Duodenal mucosa (tissue), 2 donors: ENCODE results near the gene PCF11.

Experiments
- H3K27ac ChIP-seq: one replicate; pipeline ENCODE4 v1.7.0; 2013; ENCODE audit warnings: low read depth, low read length
- H3K27me3 ChIP-seq, 2 donors: one replicate each; pipeline ENCODE4 v1.7.0; 2013; ENCODE audit warnings: low read length in 2 of 2, control low read depth in 1 of 2; ENCODE audit not compliant: insufficient read depth in 2 of 2, control insufficient read depth in 1 of 2
- H3K36me3 ChIP-seq, 2 donors: one replicate each; pipeline ENCODE4 v1.7.0; 2013; ENCODE audit warnings: low read length in 2 of 2, control low read depth in 1 of 2; ENCODE audit not compliant: insufficient read depth in 2 of 2, control insufficient read depth in 1 of 2
- H3K4me1 ChIP-seq, 2 donors: one replicate each; pipeline ENCODE4 v1.7.0; 2013; ENCODE audit warnings: low read length in 2 of 2, control low read depth in 1 of 2; ENCODE audit not compliant: insufficient read depth in 2 of 2, control insufficient read depth in 1 of 2
- H3K4me3 ChIP-seq, 2 donors: one replicate each; pipeline ENCODE4 v1.7.0; 2013; ENCODE audit warnings: low read length in 2 of 2, low read depth in 1 of 2
- H3K9ac ChIP-seq, 2 donors: one replicate each; pipeline ENCODE4 v1.7.0; 2013; ENCODE audit warnings: low read length in 2 of 2, low read depth in 1 of 2
- H3K9me3 ChIP-seq, 2 donors: one replicate each; pipeline ENCODE4 v1.7.0; 2013; ENCODE audit warnings: low read length in 2 of 2, control low read depth in 1 of 2; ENCODE audit not compliant: control insufficient read depth in 1 of 2

The PCF11 gene, protein sequence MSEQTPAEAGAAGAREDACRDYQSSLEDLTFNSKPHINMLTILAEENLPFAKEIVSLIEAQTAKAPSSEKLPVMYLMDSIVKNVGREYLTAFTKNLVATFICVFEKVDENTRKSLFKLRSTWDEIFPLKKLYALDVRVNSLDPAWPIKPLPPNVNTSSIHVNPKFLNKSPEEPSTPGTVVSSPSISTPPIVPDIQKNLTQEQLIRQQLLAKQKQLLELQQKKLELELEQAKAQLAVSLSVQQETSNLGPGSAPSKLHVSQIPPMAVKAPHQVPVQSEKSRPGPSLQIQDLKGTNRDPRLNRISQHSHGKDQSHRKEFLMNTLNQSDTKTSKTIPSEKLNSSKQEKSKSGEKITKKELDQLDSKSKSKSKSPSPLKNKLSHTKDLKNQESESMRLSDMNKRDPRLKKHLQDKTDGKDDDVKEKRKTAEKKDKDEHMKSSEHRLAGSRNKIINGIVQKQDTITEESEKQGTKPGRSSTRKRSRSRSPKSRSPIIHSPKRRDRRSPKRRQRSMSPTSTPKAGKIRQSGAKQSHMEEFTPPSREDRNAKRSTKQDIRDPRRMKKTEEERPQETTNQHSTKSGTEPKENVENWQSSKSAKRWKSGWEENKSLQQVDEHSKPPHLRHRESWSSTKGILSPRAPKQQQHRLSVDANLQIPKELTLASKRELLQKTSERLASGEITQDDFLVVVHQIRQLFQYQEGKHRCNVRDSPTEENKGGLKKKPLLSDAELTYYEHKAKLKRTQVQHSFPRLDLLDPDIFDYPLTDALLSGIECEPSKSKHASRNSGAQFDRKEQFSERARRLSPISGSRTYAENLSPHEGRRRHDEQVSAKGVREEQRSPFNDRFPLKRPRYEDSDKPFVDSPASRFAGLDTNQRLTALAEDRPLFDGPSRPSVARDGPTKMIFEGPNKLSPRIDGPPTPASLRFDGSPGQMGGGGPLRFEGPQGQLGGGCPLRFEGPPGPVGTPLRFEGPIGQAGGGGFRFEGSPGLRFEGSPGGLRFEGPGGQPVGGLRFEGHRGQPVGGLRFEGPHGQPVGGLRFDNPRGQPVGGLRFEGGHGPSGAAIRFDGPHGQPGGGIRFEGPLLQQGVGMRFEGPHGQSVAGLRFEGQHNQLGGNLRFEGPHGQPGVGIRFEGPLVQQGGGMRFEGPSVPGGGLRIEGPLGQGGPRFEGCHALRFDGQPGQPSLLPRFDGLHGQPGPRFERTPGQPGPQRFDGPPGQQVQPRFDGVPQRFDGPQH (N-terminal part only)

GRCh38 chr11:83156996-83157593, at the start of gene PCF11:
Gene PCF11, plus strand, starts transcription at chr11:83157131. Its CDS starts 309 bp downstream, at chr11:83157440.
- Histone ChIP-seq H3K27me3 (no peaks in the 10 kb centered on the region), H3K9ac (peak within 1 kb of the TSS; percentile 99 to 100), H3K36me3 (peaks cover 3 to 4% of the 10 kb centered on the region in 2 donors), H3K27ac (peak within 1 kb of the TSS; percentile 99), H3K9me3 (no peaks in the 10 kb centered on the region), H3K4me3 (peak within 1 kb of the TSS; percentile 97 to 99), H3K4me1 (peaks cover 23 to 27% of the 10 kb centered on the region in 2 donors)

- no peak overlapping the region for H3K27ac ChIP-seq
- H3K4me3 ChIP-seq: no peak overlapping the region
Observed at GRCh38 chr11:83112886-83113285, 44.0 kb upstream of the PCF11 start.

DNA sequence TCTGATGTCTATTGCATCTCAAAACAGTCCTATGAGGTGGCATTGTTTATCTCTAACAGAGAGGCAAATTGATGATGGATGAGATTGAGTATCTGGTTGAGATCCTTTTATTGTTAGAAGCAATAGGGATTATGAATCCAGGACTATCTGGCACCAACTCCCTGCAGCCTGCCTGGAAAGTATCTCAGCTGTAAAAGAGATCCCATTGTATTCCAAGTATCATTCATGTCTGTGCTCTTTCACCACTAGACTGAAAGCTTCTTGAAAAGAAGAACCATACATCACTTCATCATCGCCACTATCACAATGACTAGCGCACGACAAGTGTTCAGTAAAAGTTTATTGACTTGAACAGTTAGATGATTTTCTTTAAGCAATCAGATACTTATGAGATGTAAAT, 41.9 kb upstream of the PCF11 start:
- Histone ChIP-seq H3K27me3 (no peaks in the 10 kb centered on the region), H3K27ac (no peak overlapping the region), H3K4me3 (no peak overlapping the region), H3K4me1 (peaks cover 20 to 22% of the 10 kb centered on the region in 2 donors), H3K36me3 (no peaks in the 10 kb centered on the region), H3K9me3 (no peaks in the 10 kb centered on the region), H3K9ac (no peak overlapping the region)

More at GRCh38 chr11:83112886-83113285, 44.0 kb upstream of the PCF11 start:
- no peaks in the 10 kb centered on the region for H3K9me3 ChIP-seq
- no peaks in the 10 kb centered on the region for H3K36me3 ChIP-seq
- H3K27me3 ChIP-seq: no peaks in the 10 kb centered on the region
- no peak overlapping the region for H3K9ac ChIP-seq
- H3K4me1 ChIP-seq: peaks cover 13 to 14% of the 10 kb centered on the region in 2 donors

GRCh38 chr11:83115551-83115950, 41.4 kb upstream of the PCF11 start:
- Histone ChIP-seq H3K9me3 (no peaks in the 10 kb centered on the region), H3K27me3 (no peaks in the 10 kb centered on the region), H3K4me3 (no peak overlapping the region), H3K4me1 (peaks cover 20 to 22% of the 10 kb centered on the region in 2 donors), H3K27ac (no peak overlapping the region), H3K9ac (no peak overlapping the region), H3K36me3 (no peaks in the 10 kb centered on the region)

- Histone ChIP-seq H3K36me3 (no peaks in the 10 kb centered on the region), H3K4me3 (peak overlapping the region in 1 of 2 donors; percentile 54), H3K9ac (no peak overlapping the region), H3K9me3 (no peaks in the 10 kb centered on the region), H3K4me1 (peaks cover 20 to 22% of the 10 kb centered on the region in 2 donors), H3K27me3 (no peaks in the 10 kb centered on the region), H3K27ac (no peak overlapping the region)
Observed at GRCh38 chr11:83116015-83116641, 40.8 kb upstream of the PCF11 start.

DNA sequence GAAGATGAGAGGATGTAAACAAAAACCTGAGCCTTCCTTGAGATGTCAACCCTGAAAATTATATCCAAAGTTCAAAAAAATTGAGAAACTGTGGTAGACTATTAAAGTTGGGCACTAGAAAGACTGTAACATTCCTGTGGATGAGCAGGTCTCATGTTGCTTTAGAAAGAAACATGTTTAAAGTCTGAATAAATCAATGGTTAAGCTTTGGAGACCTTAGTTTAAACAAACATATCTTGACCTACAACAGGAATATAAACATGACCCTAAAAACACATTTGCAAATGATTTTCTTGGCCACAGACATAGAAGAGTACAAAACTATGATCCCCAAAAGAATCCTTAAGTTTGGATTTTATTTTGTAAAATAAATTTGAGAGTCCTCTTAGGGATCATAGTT, 38.1 kb upstream of the PCF11 start:
- Histone ChIP-seq H3K27me3 (no peaks in the 10 kb centered on the region), H3K4me3 (no peak overlapping the region), H3K9me3 (no peaks in the 10 kb centered on the region), H3K4me1 (peaks cover 20 to 22% of the 10 kb centered on the region in 2 donors), H3K36me3 (no peaks in the 10 kb centered on the region), H3K27ac (no peak overlapping the region), H3K9ac (no peak overlapping the region)

GRCh38 chr11:83119216-83119615, 37.7 kb upstream of the PCF11 start:
- H3K4me3 ChIP-seq: no peak overlapping the region
- H3K4me1 ChIP-seq: peaks cover 20 to 22% of the 10 kb centered on the region in 2 donors
- H3K27me3 ChIP-seq: no peaks in the 10 kb centered on the region
- H3K27ac ChIP-seq: no peak overlapping the region
- no peaks in the 10 kb centered on the region for H3K9me3 ChIP-seq
- no peak overlapping the region for H3K9ac ChIP-seq
- no peaks in the 10 kb centered on the region for H3K36me3 ChIP-seq

DNA sequence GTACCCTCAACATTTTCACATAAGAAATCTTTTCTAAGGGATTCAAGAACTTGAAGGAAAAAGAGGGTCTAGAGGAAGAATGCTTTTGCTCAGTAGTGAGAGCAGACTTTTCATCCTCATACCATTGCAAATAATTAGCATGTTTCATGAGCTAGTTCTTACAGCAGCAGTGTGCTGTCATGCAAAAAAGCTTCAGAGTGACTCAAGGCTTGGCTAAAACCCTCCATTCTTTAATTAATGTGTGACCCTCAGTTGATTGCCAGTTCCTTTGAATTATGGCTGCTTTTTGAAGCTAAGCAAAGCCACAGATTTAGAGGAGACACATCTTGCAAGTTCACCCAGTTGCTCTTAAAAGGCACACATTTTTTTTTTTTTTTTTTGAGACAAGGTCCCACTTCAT, 36.6 kb upstream of the PCF11 start:
- Histone ChIP-seq H3K4me1 (peaks cover 19 to 22% of the 10 kb centered on the region in 2 donors), H3K9me3 (no peaks in the 10 kb centered on the region), H3K36me3 (no peaks in the 10 kb centered on the region), H3K4me3 (no peak overlapping the region), H3K9ac (no peak overlapping the region), H3K27me3 (no peaks in the 10 kb centered on the region), H3K27ac (no peak overlapping the region)

DNA sequence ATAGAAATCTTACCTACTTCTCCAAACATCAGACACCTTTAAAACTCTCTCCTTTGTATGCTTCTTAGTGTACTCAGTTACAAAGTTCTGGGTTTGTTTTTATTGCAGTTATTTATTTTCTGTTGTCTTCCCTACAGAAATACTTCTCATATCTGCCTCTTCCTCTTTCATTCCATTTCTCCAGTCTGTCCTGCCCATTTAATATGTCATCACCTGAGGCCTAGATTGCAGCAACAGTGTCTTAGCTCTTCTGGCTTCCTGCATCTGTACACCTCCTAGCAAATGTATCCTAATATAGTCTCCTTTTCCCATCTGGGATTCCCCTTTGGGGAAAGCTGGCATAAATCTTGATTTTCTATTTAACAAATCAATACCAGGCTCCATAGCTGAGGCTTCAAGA, 34.9 kb upstream of the PCF11 start:
- Histone ChIP-seq H3K36me3 (no peaks in the 10 kb centered on the region), H3K9me3 (no peaks in the 10 kb centered on the region), H3K27me3 (no peaks in the 10 kb centered on the region), H3K9ac (no peak overlapping the region), H3K27ac (no peak overlapping the region), H3K4me3 (no peak overlapping the region), H3K4me1 (peaks cover 12% of the 10 kb centered on the region in 2 donors)
